ENCODE measurements around the gene THAP4. TPM values are rescaled to one million over a fixed set of nuclear protein-coding genes. Genes with fewer than 3 reads are reported as not detected.
A peak's percentile ranks its signal among the peaks of the same experiment; 100 is the strongest.

Gene THAP4
- total RNA-seq, 1 donor from 2014 or later, result 42.5 TPM

- Mint-ChIP-seq H3K4me3 (ENCODE audit: unreplicated experiment) (no peak overlapping the region), H3K36me3 (ENCODE audit: low read depth, unreplicated experiment) (peaks cover 17% of the 10 kb centered on the region), H3K27me3 (ENCODE audit: unreplicated experiment) (no peaks in the 10 kb centered on the region), H3K9me3 (ENCODE audit: unreplicated experiment) (no peaks in the 10 kb centered on the region), H3K27ac (ENCODE audit: unreplicated experiment) (no peak overlapping the region), H3K4me1 (ENCODE audit: unreplicated experiment) (no peaks in the 10 kb centered on the region)
- TF ChIP-seq CTCF (IDR thresholded peaks at IDR 0.05; ENCODE audit: unreplicated experiment), result no peak
- DNase-seq (ENCODE audit: low spot score), result no peak
Measured at GRCh38 chr2:241649404-241649803, 12.4 kb upstream of the THAP4 start.

GRCh38 chr2:241648453-241648852, 11.5 kb upstream of the THAP4 start:
- Mint-ChIP-seq H3K4me3 (ENCODE audit: unreplicated experiment) (no peak overlapping the region), H3K27me3 (ENCODE audit: unreplicated experiment) (no peaks in the 10 kb centered on the region), H3K4me1 (ENCODE audit: unreplicated experiment) (no peaks in the 10 kb centered on the region), H3K36me3 (ENCODE audit: low read depth, unreplicated experiment) (peaks cover 10% of the 10 kb centered on the region), H3K9me3 (ENCODE audit: unreplicated experiment) (no peaks in the 10 kb centered on the region), H3K27ac (ENCODE audit: unreplicated experiment) (no peak overlapping the region)
- DNase-seq (ENCODE audit: low spot score), result no peak
- TF ChIP-seq CTCF (IDR thresholded peaks at IDR 0.05; ENCODE audit: unreplicated experiment), result no peak

GRCh38 chr2:241645915-241646645, 9.1 kb upstream of the THAP4 start:
- no peak for DNase-seq (ENCODE audit: low spot score)
- no peaks in the 10 kb centered on the region for H3K27me3 Mint-ChIP-seq (ENCODE audit: unreplicated experiment)
- H3K27ac Mint-ChIP-seq (ENCODE audit: unreplicated experiment), result no peak overlapping the region
- no peak overlapping the region for H3K4me3 Mint-ChIP-seq (ENCODE audit: unreplicated experiment)
- TF ChIP-seq CTCF (IDR thresholded peaks at IDR 0.05; ENCODE audit: unreplicated experiment), result no peak
- peaks cover 6% of the 10 kb centered on the region for H3K36me3 Mint-ChIP-seq (ENCODE audit: low read depth, unreplicated experiment)
- no peaks in the 10 kb centered on the region for H3K4me1 Mint-ChIP-seq (ENCODE audit: unreplicated experiment)
- H3K9me3 Mint-ChIP-seq (ENCODE audit: unreplicated experiment), result no peaks in the 10 kb centered on the region

- no peak overlapping the region for H3K4me3 Mint-ChIP-seq (ENCODE audit: unreplicated experiment)
- no peak for TF ChIP-seq CTCF (IDR thresholded peaks at IDR 0.05; ENCODE audit: unreplicated experiment)
- H3K27ac Mint-ChIP-seq (ENCODE audit: unreplicated experiment), result no peak overlapping the region
- DNase-seq (ENCODE audit: low spot score), result no peak
- peaks cover 5% of the 10 kb centered on the region for H3K4me1 Mint-ChIP-seq (ENCODE audit: unreplicated experiment)
- H3K27me3 Mint-ChIP-seq (ENCODE audit: unreplicated experiment), result no peaks in the 10 kb centered on the region
- H3K9me3 Mint-ChIP-seq (ENCODE audit: unreplicated experiment), result no peaks in the 10 kb centered on the region
- H3K36me3 Mint-ChIP-seq (ENCODE audit: low read depth, unreplicated experiment), result peaks cover 11% of the 10 kb centered on the region
Measured at GRCh38 chr2:241645056-241645914, 8.3 kb upstream of the THAP4 start.

GRCh38 chr2:241641631-241642030, 4.7 kb upstream of the THAP4 start:
- Mint-ChIP-seq H3K27me3 (ENCODE audit: unreplicated experiment) (no peaks in the 10 kb centered on the region), H3K36me3 (ENCODE audit: low read depth, unreplicated experiment) (peaks cover 27% of the 10 kb centered on the region), H3K9me3 (ENCODE audit: unreplicated experiment) (no peaks in the 10 kb centered on the region), H3K4me1 (ENCODE audit: unreplicated experiment) (peaks cover 16% of the 10 kb centered on the region), H3K4me3 (ENCODE audit: unreplicated experiment) (peak overlapping the region; percentile 33), H3K27ac (ENCODE audit: unreplicated experiment) (no peak overlapping the region)
- no peak for DNase-seq (ENCODE audit: low spot score)
- TF ChIP-seq CTCF (IDR thresholded peaks at IDR 0.05; ENCODE audit: unreplicated experiment), result no peak
